Measurements from ENCODE around the gene EPB41L2. TPM values are rescaled to one million over a fixed set of nuclear protein-coding genes. Genes with fewer than 3 reads are reported as not detected.

EPB41L2 gene
- total and polyA plus RNA-seq, 9 donors, result 125 to 243 (median 190) TPM

DNA sequence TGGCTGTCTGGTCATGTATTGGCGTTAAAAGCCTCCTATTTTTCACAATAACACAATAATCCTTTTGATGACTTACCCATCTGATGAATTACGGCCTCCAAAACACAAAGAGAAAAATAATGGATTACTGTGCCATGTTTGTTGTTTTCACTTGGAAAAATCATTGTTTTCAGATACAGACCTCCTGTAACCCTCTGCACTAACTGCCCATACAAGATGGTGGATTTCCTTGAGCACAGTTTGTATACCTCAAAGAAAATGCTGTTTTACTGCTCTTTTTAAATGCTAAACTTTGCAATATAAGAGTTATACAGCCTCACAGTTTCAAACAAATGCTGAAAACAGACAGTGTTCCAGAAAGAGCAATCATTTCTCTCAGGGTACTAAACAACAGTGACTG, 174.8 kb downstream of the EPB41L2 start:
- no peak overlapping the region for H3K4me3 ChIP-seq (ENCODE audit: low read length)
- WGBS (ENCODE audit: insufficient coverage), result no CpG with 5 or more reads among the region's 2 CpGs
- DNase-seq, result no peak
- H3K27me3 ChIP-seq (ENCODE audit: control insufficient read depth, insufficient read depth, low read length), result no peaks in the 10 kb centered on the region
- no peaks in the 10 kb centered on the region for H3K9me3 ChIP-seq (replicated peaks; ENCODE audit: control insufficient read depth, low read depth, low read length)
- H3K36me3 ChIP-seq (ENCODE audit: control insufficient read depth, insufficient read depth, low read length), result peaks cover 27% of the 10 kb centered on the region
- no peaks in the 10 kb centered on the region for H3K4me1 ChIP-seq (ENCODE audit: control insufficient read depth, insufficient read depth, low read length)
- H3K27ac ChIP-seq (ENCODE audit: low read length), result no peak overlapping the region

DNA sequence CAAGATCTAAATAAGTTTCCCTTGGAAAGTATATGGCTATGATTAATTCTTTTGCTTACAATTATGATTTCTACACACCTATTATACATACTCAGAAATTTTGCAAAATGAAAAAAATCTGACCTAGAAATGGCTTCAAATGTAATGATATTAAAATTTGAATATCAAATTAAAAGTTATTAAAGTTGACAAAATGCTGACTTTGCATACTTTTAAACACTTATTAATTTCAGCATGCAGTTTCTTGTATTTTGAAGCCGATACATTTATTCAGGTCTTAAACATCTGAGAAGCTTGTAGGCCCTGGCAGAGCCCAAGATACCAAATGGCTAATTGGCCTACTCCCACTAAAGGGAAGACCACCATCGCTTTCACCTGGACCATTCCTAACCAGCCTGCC, 176.1 kb downstream of the EPB41L2 start:
- H3K27me3 ChIP-seq (ENCODE audit: control insufficient read depth, insufficient read depth, low read length), result no peaks in the 10 kb centered on the region
- WGBS (ENCODE audit: insufficient coverage), result 83% methylated on average over 1 of the region's 2 CpGs
- H3K4me3 ChIP-seq (ENCODE audit: low read length), result no peak overlapping the region
- no peaks in the 10 kb centered on the region for H3K4me1 ChIP-seq (ENCODE audit: control insufficient read depth, insufficient read depth, low read length)
- H3K27ac ChIP-seq (ENCODE audit: low read length), result no peak overlapping the region
- no peaks in the 10 kb centered on the region for H3K9me3 ChIP-seq (replicated peaks; ENCODE audit: control insufficient read depth, low read depth, low read length)
- H3K36me3 ChIP-seq (ENCODE audit: control insufficient read depth, insufficient read depth, low read length), result peaks cover 28% of the 10 kb centered on the region
- no peak for DNase-seq

DNA sequence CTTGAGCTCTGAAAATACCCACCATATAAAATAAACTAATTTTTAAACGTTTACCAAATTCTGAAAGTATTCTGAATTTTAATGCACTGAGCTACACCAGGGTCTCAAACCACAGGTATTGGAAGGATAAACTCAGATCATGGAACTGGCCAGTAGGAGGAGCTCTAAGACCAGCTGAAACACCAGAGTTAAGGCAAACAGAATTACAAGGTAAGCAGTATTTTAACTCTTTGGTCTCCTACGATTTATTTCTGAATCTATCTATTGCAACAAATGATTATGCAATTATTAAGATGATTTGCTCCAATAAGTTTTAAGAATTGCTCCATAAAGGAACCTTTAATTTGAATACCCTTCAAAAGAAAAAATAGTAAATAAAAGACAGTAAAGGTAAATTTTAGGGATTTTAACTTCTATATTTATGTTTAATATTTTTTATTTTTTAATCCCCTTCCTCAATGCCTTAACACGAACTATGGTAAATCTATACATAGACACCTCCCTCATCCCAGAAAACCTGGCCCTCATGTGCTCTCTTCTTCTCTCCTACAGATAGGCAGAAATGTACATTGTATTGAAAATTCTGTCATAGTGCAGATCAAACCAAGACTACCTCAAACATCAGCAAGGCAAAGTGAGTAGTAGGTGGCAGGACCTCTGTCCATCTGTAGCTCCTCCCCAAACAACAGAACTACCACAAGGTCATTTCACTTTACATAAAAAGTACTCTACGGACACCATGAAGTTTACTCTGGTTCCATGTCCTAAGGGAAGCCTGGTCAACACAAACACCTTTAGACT, 177.5 kb downstream of the EPB41L2 start:
- H3K27ac ChIP-seq (ENCODE audit: low read length), result no peak overlapping the region
- WGBS (ENCODE audit: insufficient coverage), result no CpG with 5 or more reads among the region's 4 CpGs
- peaks cover 25% of the 10 kb centered on the region for H3K36me3 ChIP-seq (ENCODE audit: control insufficient read depth, insufficient read depth, low read length)
- no peak overlapping the region for H3K4me3 ChIP-seq (ENCODE audit: low read length)
- H3K4me1 ChIP-seq (ENCODE audit: control insufficient read depth, insufficient read depth, low read length), result no peaks in the 10 kb centered on the region
- peak; percentile 89 for DNase-seq
- H3K9me3 ChIP-seq (replicated peaks; ENCODE audit: control insufficient read depth, low read depth, low read length), result no peaks in the 10 kb centered on the region
- no peaks in the 10 kb centered on the region for H3K27me3 ChIP-seq (ENCODE audit: control insufficient read depth, insufficient read depth, low read length)

DNA sequence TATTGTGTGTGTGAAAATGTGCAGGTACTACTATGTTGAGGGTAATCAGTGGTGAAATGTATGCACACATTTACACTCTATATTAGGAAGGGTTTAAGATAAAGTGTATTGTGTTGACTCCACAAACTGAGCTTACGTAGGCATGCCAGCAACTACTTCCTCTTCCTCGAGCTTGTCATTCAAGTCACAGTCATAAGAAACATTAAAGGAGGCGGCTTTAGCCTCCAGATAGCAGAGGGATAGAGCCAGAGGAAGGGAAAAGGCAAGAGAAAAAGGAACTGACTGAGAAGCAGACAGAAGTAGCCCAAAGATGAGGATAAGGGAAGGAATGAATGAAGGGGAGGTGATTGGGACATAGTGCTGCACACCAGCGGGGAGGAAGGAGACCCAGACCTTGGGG, 180.7 kb downstream of the EPB41L2 start:
- Histone ChIP-seq H3K27me3 (ENCODE audit: control insufficient read depth, insufficient read depth, low read length) (no peaks in the 10 kb centered on the region), H3K9me3 (replicated peaks; ENCODE audit: control insufficient read depth, low read depth, low read length) (no peaks in the 10 kb centered on the region), H3K36me3 (ENCODE audit: control insufficient read depth, insufficient read depth, low read length) (peaks cover 23% of the 10 kb centered on the region), H3K4me3 (ENCODE audit: low read length) (no peak overlapping the region), H3K4me1 (ENCODE audit: control insufficient read depth, insufficient read depth, low read length) (no peaks in the 10 kb centered on the region), H3K27ac (ENCODE audit: low read length) (no peak overlapping the region)
- WGBS (ENCODE audit: insufficient coverage), result 95% methylated on average over 2 of the region's 4 CpGs
- DNase-seq, result peak; percentile 65

DNA sequence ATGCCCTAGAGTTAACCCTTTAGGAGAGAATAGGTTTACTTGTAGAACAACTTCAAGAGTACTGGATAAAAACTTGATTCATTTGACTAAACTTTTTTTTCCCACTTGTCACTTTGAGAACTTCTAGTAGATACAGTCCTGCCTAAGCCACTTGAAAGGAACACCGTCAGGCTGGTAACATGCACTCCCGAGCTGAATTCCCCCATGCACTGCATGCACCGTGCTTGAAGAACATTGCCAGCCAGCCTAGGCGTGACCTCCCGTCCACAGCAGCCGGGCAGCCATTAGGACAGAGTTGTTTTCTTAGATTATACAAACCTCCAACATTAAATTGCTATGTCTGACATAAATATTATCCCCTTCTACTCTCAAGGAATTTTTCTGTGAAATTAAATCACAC, 183.2 kb downstream of the EPB41L2 start:
- H3K4me1 ChIP-seq (ENCODE audit: control insufficient read depth, insufficient read depth, low read length), result no peaks in the 10 kb centered on the region
- 89% methylated on average over 5 of the region's 6 CpGs for WGBS (ENCODE audit: insufficient coverage)
- H3K4me3 ChIP-seq (ENCODE audit: low read length), result no peak overlapping the region
- no peak for DNase-seq
- no peaks in the 10 kb centered on the region for H3K27me3 ChIP-seq (ENCODE audit: control insufficient read depth, insufficient read depth, low read length)
- H3K27ac ChIP-seq (ENCODE audit: low read length), result no peak overlapping the region
- no peaks in the 10 kb centered on the region for H3K9me3 ChIP-seq (replicated peaks; ENCODE audit: control insufficient read depth, low read depth, low read length)
- H3K36me3 ChIP-seq (ENCODE audit: control insufficient read depth, insufficient read depth, low read length), result peaks cover 17% of the 10 kb centered on the region

DNA sequence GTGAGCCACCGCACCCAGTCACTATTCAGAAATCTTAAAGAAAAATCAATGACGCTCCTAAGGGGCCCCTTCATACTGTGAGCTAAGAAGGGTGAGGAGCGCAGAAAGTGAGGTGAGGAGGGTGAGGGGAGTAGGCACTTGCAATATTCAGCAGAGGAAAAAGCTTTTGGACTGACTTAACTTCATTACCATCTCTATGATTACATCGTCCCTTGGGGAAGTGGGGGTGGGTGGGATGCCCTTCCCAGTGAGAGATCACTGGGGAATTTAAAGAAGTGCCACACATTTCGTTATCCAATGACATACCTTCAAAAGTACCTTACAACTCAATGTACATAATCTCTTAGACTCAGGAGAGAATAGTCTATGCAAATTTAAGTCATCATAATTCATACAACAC, 189.3 kb downstream of the EPB41L2 start:
- Histone ChIP-seq H3K27me3 (ENCODE audit: control insufficient read depth, insufficient read depth, low read length) (no peaks in the 10 kb centered on the region), H3K36me3 (ENCODE audit: control insufficient read depth, insufficient read depth, low read length) (peaks cover 17% of the 10 kb centered on the region), H3K4me3 (ENCODE audit: low read length) (no peak overlapping the region), H3K4me1 (ENCODE audit: control insufficient read depth, insufficient read depth, low read length) (no peaks in the 10 kb centered on the region), H3K9me3 (replicated peaks; ENCODE audit: control insufficient read depth, low read depth, low read length) (no peaks in the 10 kb centered on the region), H3K27ac (ENCODE audit: low read length) (no peak overlapping the region)
- DNase-seq, result no peak
- no CpG with 5 or more reads among the region's 5 CpGs for WGBS (ENCODE audit: insufficient coverage)

DNA sequence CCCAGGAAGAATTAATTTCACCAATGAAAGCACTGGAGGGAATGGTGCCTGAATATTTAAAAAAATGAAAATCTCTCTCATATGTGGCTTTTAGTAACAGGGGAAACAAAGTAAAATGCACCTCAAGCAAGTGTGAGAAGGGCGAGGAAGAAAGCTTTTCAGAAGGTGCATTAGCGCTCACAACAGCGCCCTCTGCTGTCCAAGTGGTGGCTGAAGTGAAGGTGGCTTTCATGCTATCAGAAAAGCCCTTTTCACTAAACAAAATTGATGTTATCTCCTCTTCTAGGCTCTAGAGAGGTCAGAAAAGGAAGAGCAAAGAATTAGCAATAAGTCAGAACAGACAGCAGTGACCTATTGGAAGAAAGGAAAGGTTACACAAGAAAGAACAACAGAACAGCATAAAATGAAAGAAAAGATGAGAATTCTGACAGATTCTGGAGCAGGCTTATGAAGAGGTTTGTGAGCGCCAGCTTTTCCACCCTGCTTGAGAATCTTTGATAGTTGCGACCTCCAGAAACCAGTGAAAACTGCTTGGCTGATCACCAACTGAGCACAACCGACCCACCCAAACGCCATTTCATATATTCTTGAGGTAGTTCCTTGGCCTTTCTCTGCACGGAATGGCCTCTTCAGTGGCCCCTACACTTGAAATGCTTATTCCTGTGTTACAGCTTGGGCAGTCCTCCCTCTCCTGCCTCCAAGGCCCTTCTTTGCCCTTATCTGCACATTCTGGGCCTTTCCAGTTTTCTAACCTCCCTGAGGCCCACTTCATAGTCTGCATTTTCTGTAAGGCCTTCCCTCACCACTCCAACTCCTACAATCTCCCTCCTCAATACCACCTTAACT, 190.6 kb downstream of the EPB41L2 start:
- 83% methylated on average over 5 of the region's 8 CpGs for WGBS (ENCODE audit: insufficient coverage)
- Histone ChIP-seq H3K9me3 (replicated peaks; ENCODE audit: control insufficient read depth, low read depth, low read length) (no peaks in the 10 kb centered on the region), H3K27ac (ENCODE audit: low read length) (no peak overlapping the region), H3K27me3 (ENCODE audit: control insufficient read depth, insufficient read depth, low read length) (no peaks in the 10 kb centered on the region), H3K4me1 (ENCODE audit: control insufficient read depth, insufficient read depth, low read length) (no peaks in the 10 kb centered on the region), H3K4me3 (ENCODE audit: low read length) (no peak overlapping the region), H3K36me3 (ENCODE audit: control insufficient read depth, insufficient read depth, low read length) (peaks cover 17% of the 10 kb centered on the region)
- DNase-seq, result peak; percentile 78

DNA sequence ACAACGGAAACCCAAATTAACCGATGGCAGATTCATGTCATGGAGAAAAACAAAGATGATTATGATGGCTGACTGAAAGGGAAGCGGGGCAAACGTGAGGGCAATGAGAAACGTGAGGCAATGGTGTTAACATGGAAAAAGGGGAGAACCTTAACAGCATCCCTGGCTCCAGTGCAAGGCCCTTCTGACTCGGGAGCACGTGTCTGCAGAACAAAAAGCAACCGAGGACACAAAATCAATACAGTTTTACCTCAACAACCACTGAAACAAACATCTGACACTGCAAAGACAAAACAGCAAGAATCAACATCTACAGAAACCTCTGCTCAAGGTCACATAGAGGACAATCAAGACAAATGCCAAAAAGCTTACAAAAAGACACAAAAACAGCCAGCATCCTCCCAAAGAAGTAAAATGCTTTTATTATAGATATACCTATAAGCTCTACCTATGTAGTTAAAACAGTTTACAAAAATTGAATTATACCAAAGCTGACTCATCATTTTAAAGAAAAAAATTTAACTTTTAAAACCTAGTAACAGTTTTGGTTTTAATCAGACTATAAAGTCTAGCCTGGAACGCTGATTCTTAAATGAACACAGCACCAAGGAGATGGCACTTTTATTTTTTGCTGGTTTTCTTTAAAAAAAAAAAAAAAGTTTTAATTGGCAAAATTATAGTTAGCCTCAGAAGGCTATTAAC, 192.7 kb downstream of the EPB41L2 start:
- no peaks in the 10 kb centered on the region for H3K4me1 ChIP-seq (ENCODE audit: control insufficient read depth, insufficient read depth, low read length)
- H3K27me3 ChIP-seq (ENCODE audit: control insufficient read depth, insufficient read depth, low read length), result no peaks in the 10 kb centered on the region
- WGBS (ENCODE audit: insufficient coverage), result 89% methylated on average over 3 of the region's 9 CpGs
- no peak overlapping the region for H3K4me3 ChIP-seq (ENCODE audit: low read length)
- H3K36me3 ChIP-seq (ENCODE audit: control insufficient read depth, insufficient read depth, low read length), result peaks cover 25% of the 10 kb centered on the region
- no peaks in the 10 kb centered on the region for H3K9me3 ChIP-seq (replicated peaks; ENCODE audit: control insufficient read depth, low read depth, low read length)
- no peak for DNase-seq
- no peak overlapping the region for H3K27ac ChIP-seq (ENCODE audit: low read length)

DNA sequence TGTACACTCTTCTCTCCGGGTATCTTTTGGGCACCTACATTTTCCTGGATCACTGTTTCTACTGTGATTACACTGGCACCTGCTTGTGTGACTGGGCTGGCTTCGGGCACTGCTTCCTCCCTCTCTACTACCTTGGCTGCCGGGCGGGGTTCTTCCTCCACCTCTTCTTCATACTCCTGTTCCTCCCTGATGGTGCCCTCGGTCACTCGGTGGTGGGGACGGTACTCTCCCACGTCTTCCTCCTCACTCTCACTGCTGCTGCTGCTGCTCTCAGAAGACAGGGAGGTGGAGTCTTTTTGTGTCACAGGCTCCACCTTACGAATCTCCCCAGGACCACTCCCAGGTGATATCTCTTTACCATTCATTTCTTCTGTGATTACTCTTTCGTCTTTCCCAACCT, 193.4 kb downstream of the EPB41L2 start:
- no peak overlapping the region for H3K4me3 ChIP-seq (ENCODE audit: low read length)
- H3K9me3 ChIP-seq (replicated peaks; ENCODE audit: control insufficient read depth, low read depth, low read length), result no peaks in the 10 kb centered on the region
- no peaks in the 10 kb centered on the region for H3K4me1 ChIP-seq (ENCODE audit: control insufficient read depth, insufficient read depth, low read length)
- 81% methylated on average over 3 of the region's 10 CpGs for WGBS (ENCODE audit: insufficient coverage)
- no peak for DNase-seq
- no peak overlapping the region for H3K27ac ChIP-seq (ENCODE audit: low read length)
- H3K27me3 ChIP-seq (ENCODE audit: control insufficient read depth, insufficient read depth, low read length), result no peaks in the 10 kb centered on the region
- H3K36me3 ChIP-seq (ENCODE audit: control insufficient read depth, insufficient read depth, low read length), result peaks cover 29% of the 10 kb centered on the region

DNA sequence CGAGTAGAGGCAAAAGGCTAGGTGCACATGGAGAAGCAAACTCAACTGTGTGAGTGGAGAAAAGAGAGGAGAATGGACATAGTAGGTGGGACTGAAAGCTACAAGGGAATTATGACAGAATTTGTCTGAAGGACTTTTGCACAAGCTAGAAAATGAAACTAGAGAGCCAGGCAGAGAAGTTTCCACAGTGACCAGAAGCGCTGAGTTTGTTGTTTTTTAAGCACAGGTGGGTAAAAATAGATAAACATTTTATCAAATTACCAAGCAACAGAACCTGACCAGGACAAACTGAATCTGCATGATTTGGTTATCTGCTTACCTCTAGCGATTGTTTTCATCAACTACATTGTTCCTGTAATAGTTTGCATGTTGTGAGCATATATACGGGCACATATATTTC, 197.3 kb downstream of the EPB41L2 start:
- peaks cover 46% of the 10 kb centered on the region for H3K36me3 ChIP-seq (ENCODE audit: control insufficient read depth, insufficient read depth, low read length)
- 79% methylated on average over 1 of the region's 4 CpGs for WGBS (ENCODE audit: insufficient coverage)
- no peak overlapping the region for H3K4me3 ChIP-seq (ENCODE audit: low read length)
- no peaks in the 10 kb centered on the region for H3K27me3 ChIP-seq (ENCODE audit: control insufficient read depth, insufficient read depth, low read length)
- no peak for DNase-seq
- no peaks in the 10 kb centered on the region for H3K9me3 ChIP-seq (replicated peaks; ENCODE audit: control insufficient read depth, low read depth, low read length)
- no peak overlapping the region for H3K27ac ChIP-seq (ENCODE audit: low read length)
- no peaks in the 10 kb centered on the region for H3K4me1 ChIP-seq (ENCODE audit: control insufficient read depth, insufficient read depth, low read length)

Data from muscle of leg (tissue), 11 donors.